ENCODE measurements around the gene TULP1. TPM values are rescaled to one million over a fixed set of nuclear protein-coding genes. Genes with fewer than 3 reads are reported as not detected.
A peak's percentile ranks its signal among the peaks of the same experiment; 100 is the strongest.

The TULP1 gene
- total RNA-seq, 1 experiment from 2014 or later, result not detected

DNA sequence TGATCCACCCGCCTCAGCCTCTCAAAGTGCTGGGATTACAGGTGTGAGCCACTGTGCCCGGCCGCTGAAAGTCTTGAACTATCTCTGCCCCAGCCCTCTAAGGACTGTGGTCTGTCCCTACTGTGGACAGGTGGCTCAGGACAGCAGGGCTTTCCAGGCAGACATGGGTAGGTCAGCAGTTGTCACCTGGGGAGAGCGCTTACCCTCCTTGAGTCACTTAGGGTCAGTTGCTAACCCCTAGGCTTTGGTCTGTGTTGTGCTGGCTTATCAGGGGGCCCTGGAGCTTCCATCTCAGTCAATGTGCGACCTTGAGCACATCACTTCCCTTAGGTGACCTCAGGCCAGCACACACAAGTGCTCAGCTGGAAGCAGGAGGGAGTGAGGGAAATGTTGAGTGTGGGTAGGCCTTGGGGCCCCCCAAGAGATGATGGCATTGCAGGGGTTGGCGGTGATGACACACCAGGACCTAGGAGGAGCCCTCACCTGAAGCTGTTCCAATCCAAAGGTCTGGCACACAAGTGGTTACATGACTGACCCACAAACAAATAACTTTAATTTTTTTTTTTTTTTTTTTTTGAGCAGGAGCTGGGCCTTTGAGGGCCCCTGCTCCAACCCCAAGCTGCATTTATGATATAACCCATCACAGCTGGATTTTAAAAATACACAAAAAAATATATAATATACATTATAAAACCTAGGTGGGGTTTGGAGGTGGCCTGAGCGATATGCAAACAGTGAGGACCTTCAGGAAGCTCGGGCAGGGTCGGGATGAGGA lies 39.4 kb downstream of the TULP1 start:
- no peak overlapping the region for H3K4me3 ChIP-seq (ENCODE audit: low read depth, low read length, poor library complexity, severe bottlenecking)
- peaks cover 54% of the 10 kb centered on the region for H3K36me3 ChIP-seq (ENCODE audit: insufficient read depth, low read length, poor library complexity, severe bottlenecking)
- BruUV-seq (replicated peaks), result no TSS peak
- H3K27me3 ChIP-seq (replicated peaks; ENCODE audit: insufficient read depth, low read depth, low read length, poor library complexity), result no peaks in the 10 kb centered on the region
- H3K27ac ChIP-seq (ENCODE audit: low read depth, low read length, poor library complexity, severe bottlenecking), result peak overlapping the region; percentile 30
- POLR2A ChIA-PET (ENCODE audit: low non-redundant PET), result no interaction called here
- DNase-seq (ENCODE audit: low spot score), result no peak
- no peaks in the 10 kb centered on the region for H3K9me3 ChIP-seq (ENCODE audit: low read depth, low read length, poor library complexity, severe bottlenecking)
- peaks cover 17% of the 10 kb centered on the region for H3K4me1 ChIP-seq (ENCODE audit: insufficient read depth, low read length, poor library complexity, severe bottlenecking)
- intact Hi-C loops (cut with micrococcal nuclease; ENCODE audit: unreplicated experiment), result no loop called here
- CTCF ChIA-PET, result no interaction called here
- TF ChIP-seq EZH2 (IDR thresholded peaks at IDR 0.05; ENCODE audit: borderline replicate concordance, low read depth, low read length, poor library complexity, severe bottlenecking), result no peak
- TF ChIP-seq, protein P1, sequence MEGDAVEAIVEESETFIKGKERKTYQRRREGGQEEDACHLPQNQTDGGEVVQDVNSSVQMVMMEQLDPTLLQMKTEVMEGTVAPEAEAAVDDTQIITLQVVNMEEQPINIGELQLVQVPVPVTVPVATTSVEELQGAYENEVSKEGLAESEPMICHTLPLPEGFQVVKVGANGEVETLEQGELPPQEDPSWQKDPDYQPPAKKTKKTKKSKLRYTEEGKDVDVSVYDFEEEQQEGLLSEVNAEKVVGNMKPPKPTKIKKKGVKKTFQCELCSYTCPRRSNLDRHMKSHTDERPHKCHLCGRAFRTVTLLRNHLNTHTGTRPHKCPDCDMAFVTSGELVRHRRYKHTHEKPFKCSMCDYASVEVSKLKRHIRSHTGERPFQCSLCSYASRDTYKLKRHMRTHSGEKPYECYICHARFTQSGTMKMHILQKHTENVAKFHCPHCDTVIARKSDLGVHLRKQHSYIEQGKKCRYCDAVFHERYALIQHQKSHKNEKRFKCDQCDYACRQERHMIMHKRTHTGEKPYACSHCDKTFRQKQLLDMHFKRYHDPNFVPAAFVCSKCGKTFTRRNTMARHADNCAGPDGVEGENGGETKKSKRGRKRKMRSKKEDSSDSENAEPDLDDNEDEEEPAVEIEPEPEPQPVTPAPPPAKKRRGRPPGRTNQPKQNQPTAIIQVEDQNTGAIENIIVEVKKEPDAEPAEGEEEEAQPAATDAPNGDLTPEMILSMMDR (conservative IDR thresholded peaks at IDR 0.05; ENCODE audit: low read depth, low read length), result no peak

DNA sequence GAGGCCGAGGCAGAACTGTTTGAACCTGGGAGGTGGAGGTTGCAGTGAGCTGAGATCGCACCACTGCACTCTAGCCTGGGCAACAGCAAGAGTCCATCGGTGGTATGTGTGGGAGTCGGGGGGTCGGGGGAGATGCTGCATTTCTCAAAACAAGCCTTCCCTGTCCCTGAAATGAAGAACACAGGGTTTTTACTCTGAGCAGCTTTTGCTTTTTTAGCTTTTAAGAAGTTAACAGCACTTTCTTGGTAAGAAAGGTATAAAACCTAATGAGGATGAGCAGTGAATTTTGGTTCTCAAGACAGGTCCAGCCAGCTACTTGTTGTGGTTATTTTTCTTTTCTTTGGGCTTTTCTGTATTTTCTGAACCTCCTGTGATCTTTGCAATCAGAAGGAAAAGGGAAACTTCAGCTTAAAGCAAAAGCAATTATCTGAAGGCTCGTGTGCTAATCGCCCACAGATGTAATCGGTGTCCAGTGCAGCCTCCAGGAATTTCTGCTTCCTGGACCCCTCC lies 40.8 kb downstream of the TULP1 start:
- DNase-seq (ENCODE audit: low spot score), result no peak
- ChIA-PET POLR2A (ENCODE audit: low non-redundant PET) (interaction anchor here (0.7 to 0.8 kb wide), 3 partner anchors 11 to 807 kb away, joined by 5 to 6 read pairs (median 5); no protein-coding TSS in a partner anchor), CTCF (no interaction called here)
- peaks cover 58% of the 10 kb centered on the region for H3K36me3 ChIP-seq (ENCODE audit: insufficient read depth, low read length, poor library complexity, severe bottlenecking)
- peak overlapping the region; percentile 99 for H3K4me3 ChIP-seq (ENCODE audit: low read depth, low read length, poor library complexity, severe bottlenecking)
- TF ChIP-seq, protein P1 (conservative IDR thresholded peaks at IDR 0.05; ENCODE audit: low read depth, low read length), result no peak
- no peak for TF ChIP-seq EZH2 (IDR thresholded peaks at IDR 0.05; ENCODE audit: borderline replicate concordance, low read depth, low read length, poor library complexity, severe bottlenecking)
- no peaks in the 10 kb centered on the region for H3K9me3 ChIP-seq (ENCODE audit: low read depth, low read length, poor library complexity, severe bottlenecking)
- intact Hi-C loops (cut with micrococcal nuclease; ENCODE audit: unreplicated experiment), result no loop called here
- no peaks in the 10 kb centered on the region for H3K27me3 ChIP-seq (replicated peaks; ENCODE audit: insufficient read depth, low read depth, low read length, poor library complexity)
- H3K4me1 ChIP-seq (ENCODE audit: insufficient read depth, low read length, poor library complexity, severe bottlenecking), result peaks cover 17% of the 10 kb centered on the region
- BruUV-seq (replicated peaks), result no TSS peak
- H3K27ac ChIP-seq (ENCODE audit: low read depth, low read length, poor library complexity, severe bottlenecking), result peak overlapping the region; percentile 68

DNA sequence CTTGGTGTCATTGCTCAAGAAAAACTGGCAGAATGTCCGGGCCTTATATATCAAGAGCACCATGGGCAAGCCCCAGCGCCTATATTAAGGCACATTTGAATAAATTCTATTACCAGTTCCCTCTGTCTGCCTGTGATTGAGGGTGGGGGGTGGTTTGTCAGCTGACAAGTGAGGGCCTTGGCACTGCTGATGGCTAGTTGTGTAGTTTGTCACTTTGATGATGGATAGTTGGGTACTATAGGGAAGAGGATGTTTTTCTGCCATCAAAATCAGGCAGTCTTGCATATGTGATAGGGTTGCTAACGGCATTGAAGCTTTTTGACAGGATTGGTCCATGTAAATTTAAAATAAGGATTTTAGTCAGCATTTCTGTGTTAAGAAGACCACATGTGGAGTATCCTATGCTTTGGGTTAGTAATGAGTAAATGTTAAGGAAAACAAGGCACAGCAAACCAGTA lies 42.0 kb downstream of the TULP1 start:
- no peak for TF ChIP-seq EZH2 (IDR thresholded peaks at IDR 0.05; ENCODE audit: borderline replicate concordance, low read depth, low read length, poor library complexity, severe bottlenecking)
- TF ChIP-seq, protein P1 (conservative IDR thresholded peaks at IDR 0.05; ENCODE audit: low read depth, low read length), result no peak
- Histone ChIP-seq H3K4me3 (ENCODE audit: low read depth, low read length, poor library complexity, severe bottlenecking) (peak overlapping the region; percentile 99), H3K27me3 (replicated peaks; ENCODE audit: insufficient read depth, low read depth, low read length, poor library complexity) (no peaks in the 10 kb centered on the region), H3K36me3 (ENCODE audit: insufficient read depth, low read length, poor library complexity, severe bottlenecking) (peaks cover 67% of the 10 kb centered on the region), H3K9me3 (ENCODE audit: low read depth, low read length, poor library complexity, severe bottlenecking) (no peaks in the 10 kb centered on the region), H3K27ac (ENCODE audit: low read depth, low read length, poor library complexity, severe bottlenecking) (peak overlapping the region; percentile 99), H3K4me1 (ENCODE audit: insufficient read depth, low read length, poor library complexity, severe bottlenecking) (peaks cover 17% of the 10 kb centered on the region)
- POLR2A ChIA-PET (ENCODE audit: low non-redundant PET), result no interaction called here
- no peak for DNase-seq (ENCODE audit: low spot score)
- CTCF ChIA-PET, result interaction anchor here (0.8 kb wide), 1 partner anchor 127 kb away, joined by 3 read pairs; no protein-coding TSS in a partner anchor
- BruUV-seq (replicated peaks), result no TSS peak
- intact Hi-C loops (cut with micrococcal nuclease; ENCODE audit: unreplicated experiment), result no loop called here

Data from A673 (cell line).